ENCODE data around the gene TRIM15. TPM values are rescaled to one million over a fixed set of nuclear protein-coding genes. Genes with fewer than 3 reads are reported as not detected.

TRIM15 gene
- total RNA-seq, 1 donor = not detected

- Histone ChIP-seq H3K27me3 (ENCODE audit: insufficient read depth, low read length) (no peaks in the 10 kb centered on the region), H3K4me2 (ENCODE audit: insufficient read depth, low read length) (peak overlapping the region; percentile 43), H3K9me3 (ENCODE audit: low read depth, low read length) (no peaks in the 10 kb centered on the region), H2AFZ (ENCODE audit: low read length) (no peak overlapping the region), H3K27ac (ENCODE audit: low read depth, low read length) (peak overlapping the region; percentile 44), H4K20me1 (ENCODE audit: insufficient read depth, low read length) (no peaks in the 10 kb centered on the region), H3K79me2 (ENCODE audit: insufficient read depth, low read length) (no peaks in the 10 kb centered on the region), H3K4me1 (ENCODE audit: insufficient read depth, low read length) (peaks cover 36% of the 10 kb centered on the region), H3K4me3 (ENCODE audit: insufficient read depth, low read length) (peak overlapping the region; percentile 1), H3K36me3 (ENCODE audit: insufficient read depth, low read length) (no peaks in the 10 kb centered on the region)
- no peak for TF ChIP-seq CTCF (IDR thresholded peaks at IDR 0.05; ENCODE audit: extremely low read depth, low read depth, low read length)
- DNase-seq (ENCODE audit: insufficient read length, low spot score, missing footprints) = peak; percentile 97
These were observed 8.4 kb upstream of the TRIM15 start for GRCh38 chr6:30154709-30155519.

DNA sequence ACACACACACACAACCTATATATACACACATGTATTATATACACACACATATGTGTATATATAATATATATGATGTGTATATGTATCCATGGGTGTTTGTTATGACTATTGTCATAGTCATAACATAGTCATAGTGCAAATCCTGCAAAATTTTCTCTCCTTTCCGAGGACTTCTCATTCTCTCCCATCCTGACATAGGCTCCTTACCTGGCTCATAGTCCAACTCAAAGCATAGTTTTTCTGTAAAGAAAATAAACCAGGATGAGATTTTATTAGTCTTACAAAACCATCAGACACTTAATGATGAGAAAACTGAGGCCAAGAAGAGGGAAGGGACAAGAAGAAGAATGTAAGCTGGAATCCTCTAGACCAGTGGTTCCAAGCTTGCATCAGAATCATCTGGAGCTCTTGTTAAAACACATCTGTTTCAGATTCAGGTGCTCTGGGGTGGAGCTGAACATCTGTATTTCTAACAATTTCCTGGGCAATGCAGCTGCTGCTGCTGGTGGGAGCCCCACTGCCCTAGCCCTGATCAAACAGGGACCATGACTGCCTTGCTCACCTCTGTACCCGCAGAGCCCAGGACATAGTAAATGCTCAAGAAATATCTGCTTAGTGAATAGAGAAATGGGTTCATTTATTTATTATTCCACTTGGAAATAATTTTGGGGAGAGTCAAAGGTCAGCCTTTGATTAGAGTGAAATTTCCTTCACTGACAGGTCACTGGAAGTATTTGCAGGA lies 7.7 kb upstream of the TRIM15 start:
- no peaks in the 10 kb centered on the region for H3K9me3 ChIP-seq (ENCODE audit: low read depth, low read length)
- H3K27ac ChIP-seq (ENCODE audit: low read depth, low read length) = peak overlapping the region; percentile 44
- peak overlapping the region; percentile 20 for H2AFZ ChIP-seq (ENCODE audit: low read length)
- H3K79me2 ChIP-seq (ENCODE audit: insufficient read depth, low read length) = no peaks in the 10 kb centered on the region
- H3K4me3 ChIP-seq (ENCODE audit: insufficient read depth, low read length) = no peak overlapping the region
- H4K20me1 ChIP-seq (ENCODE audit: insufficient read depth, low read length) = no peaks in the 10 kb centered on the region
- H3K4me1 ChIP-seq (ENCODE audit: insufficient read depth, low read length) = peaks cover 34% of the 10 kb centered on the region
- peak overlapping the region; percentile 58 for H3K4me2 ChIP-seq (ENCODE audit: insufficient read depth, low read length)
- no peaks in the 10 kb centered on the region for H3K27me3 ChIP-seq (ENCODE audit: insufficient read depth, low read length)
- H3K36me3 ChIP-seq (ENCODE audit: insufficient read depth, low read length) = no peaks in the 10 kb centered on the region
- DNase-seq (ENCODE audit: insufficient read length, low spot score, missing footprints) = no peak
- no peak for TF ChIP-seq CTCF (IDR thresholded peaks at IDR 0.05; ENCODE audit: extremely low read depth, low read depth, low read length)

DNA sequence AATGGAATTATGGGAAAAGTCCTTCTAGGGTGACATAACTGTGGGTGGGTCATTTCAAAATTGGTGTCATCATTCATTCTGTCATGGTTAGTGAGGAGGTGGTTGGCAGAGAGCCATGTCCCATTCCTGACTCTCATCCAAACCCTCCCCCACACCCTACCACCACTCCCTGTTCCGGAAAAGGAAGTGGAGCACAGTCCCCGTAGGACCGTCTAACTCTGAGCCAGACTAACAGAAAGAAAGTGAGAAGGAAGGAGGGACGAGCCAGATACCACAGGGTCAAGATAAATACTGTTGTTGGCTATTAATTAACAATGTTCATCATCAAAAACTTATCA lies 7.1 kb upstream of the TRIM15 start:
- H2AFZ ChIP-seq (ENCODE audit: low read length) = peak overlapping the region; percentile 20
- no peak for TF ChIP-seq CTCF (IDR thresholded peaks at IDR 0.05; ENCODE audit: extremely low read depth, low read depth, low read length)
- peak; percentile 83 for DNase-seq (ENCODE audit: insufficient read length, low spot score, missing footprints)

DNA sequence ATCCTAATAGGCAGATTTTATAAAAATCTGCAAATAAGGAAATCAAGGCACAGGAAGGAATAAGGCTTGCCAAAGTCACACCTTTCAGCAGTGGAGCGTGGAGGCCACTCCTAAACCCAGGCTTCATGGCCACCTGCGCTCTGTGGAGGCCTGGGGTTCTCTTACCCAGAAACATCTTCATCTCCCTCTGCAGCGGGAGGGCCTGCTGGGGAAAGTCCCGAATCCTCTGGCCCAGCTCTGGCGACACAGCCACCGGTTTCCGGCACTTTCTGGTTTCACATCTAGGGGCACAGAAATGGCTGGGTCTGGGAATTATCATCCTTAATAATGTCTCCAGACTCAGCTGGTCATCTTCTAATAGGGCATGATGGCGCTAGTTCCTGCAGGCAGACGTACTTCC lies 6.6 kb upstream of the TRIM15 start:
- no peak for TF ChIP-seq CTCF (IDR thresholded peaks at IDR 0.05; ENCODE audit: extremely low read depth, low read depth, low read length)
- H2AFZ ChIP-seq (ENCODE audit: low read length) = no peak overlapping the region

More for the DNA sequence above, 7.1 kb upstream of the TRIM15 start:
- Histone ChIP-seq H3K36me3 (ENCODE audit: insufficient read depth, low read length) (no peaks in the 10 kb centered on the region), H3K27ac (ENCODE audit: low read depth, low read length) (no peak overlapping the region), H3K4me2 (ENCODE audit: insufficient read depth, low read length) (peak overlapping the region; percentile 58), H3K27me3 (ENCODE audit: insufficient read depth, low read length) (no peaks in the 10 kb centered on the region), H3K79me2 (ENCODE audit: insufficient read depth, low read length) (no peaks in the 10 kb centered on the region), H3K4me3 (ENCODE audit: insufficient read depth, low read length) (no peak overlapping the region), H3K9me3 (ENCODE audit: low read depth, low read length) (no peaks in the 10 kb centered on the region), H3K4me1 (ENCODE audit: insufficient read depth, low read length) (peaks cover 29% of the 10 kb centered on the region), H4K20me1 (ENCODE audit: insufficient read depth, low read length) (no peaks in the 10 kb centered on the region)

More for the DNA sequence above, 6.6 kb upstream of the TRIM15 start:
- Histone ChIP-seq H3K79me2 (ENCODE audit: insufficient read depth, low read length) (no peaks in the 10 kb centered on the region), H3K4me1 (ENCODE audit: insufficient read depth, low read length) (peaks cover 25% of the 10 kb centered on the region), H3K9me3 (ENCODE audit: low read depth, low read length) (no peaks in the 10 kb centered on the region), H4K20me1 (ENCODE audit: insufficient read depth, low read length) (no peaks in the 10 kb centered on the region), H3K4me2 (ENCODE audit: insufficient read depth, low read length) (no peak overlapping the region), H3K27me3 (ENCODE audit: insufficient read depth, low read length) (no peaks in the 10 kb centered on the region), H3K27ac (ENCODE audit: low read depth, low read length) (no peak overlapping the region), H3K36me3 (ENCODE audit: insufficient read depth, low read length) (no peaks in the 10 kb centered on the region), H3K4me3 (ENCODE audit: insufficient read depth, low read length) (no peak overlapping the region)
- DNase-seq (ENCODE audit: insufficient read length, low spot score, missing footprints) = no peak

Data from osteoblast (primary cell).